Hematopoietic multipotent progenitor cell treated with erythropoietin and hydrocortisone succinate and interleukin-3 and kit ligand, for 4 days (in vitro differentiated cells): Measurements from ENCODE around the gene TMEM35B.
"Not testable (repeated sequence)": the region's sequence is repeated elsewhere in the genome, so short reads cannot be mapped to it uniquely, and the experiment has no call there.

Experiments used
- DNase-seq: peaks from one replicate; pipeline ENCODE4 v3.0.0-alpha.2; 2015

The TMEM35B gene

DNA sequence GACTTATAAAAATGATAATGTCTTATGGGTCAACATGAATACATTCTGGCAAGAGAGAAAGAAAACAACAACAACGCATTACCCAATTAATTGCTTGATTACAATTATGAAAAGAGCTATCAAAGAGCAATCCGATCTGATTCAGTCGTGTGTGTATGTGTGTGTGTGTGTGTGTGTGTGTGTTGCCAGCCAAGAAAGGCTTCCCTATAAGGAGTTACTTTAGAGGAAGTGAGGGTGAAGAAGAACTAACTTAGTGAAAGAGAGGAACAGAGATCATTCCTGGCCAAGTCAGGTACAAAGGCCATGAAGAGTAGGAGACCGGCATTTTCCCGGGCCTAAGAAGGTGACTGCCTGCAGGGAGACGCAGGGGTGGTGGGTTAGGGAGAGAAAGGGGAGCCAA, 9.4 kb downstream of the TMEM35B start:
- no peak for DNase-seq

DNA sequence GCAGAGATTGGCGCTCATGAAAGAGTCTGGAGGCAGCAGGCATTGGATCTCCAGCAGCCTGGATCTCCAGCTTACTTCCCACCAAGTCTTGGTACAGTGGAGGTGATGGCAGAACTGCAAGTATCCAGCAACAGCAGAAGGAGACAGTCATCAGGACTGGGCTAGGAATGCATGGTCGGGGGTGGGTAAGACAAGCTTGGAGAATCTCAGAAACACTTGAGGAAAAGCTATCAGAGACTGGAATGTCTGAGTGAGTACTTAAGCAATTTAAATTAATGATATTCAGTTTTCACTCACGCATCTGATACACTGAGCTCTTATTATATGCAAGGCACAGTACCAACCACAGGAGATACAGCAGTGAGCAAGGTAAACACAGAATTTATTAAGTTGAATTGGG, 9.8 kb downstream of the TMEM35B start:
- DNase-seq = no peak

DNA sequence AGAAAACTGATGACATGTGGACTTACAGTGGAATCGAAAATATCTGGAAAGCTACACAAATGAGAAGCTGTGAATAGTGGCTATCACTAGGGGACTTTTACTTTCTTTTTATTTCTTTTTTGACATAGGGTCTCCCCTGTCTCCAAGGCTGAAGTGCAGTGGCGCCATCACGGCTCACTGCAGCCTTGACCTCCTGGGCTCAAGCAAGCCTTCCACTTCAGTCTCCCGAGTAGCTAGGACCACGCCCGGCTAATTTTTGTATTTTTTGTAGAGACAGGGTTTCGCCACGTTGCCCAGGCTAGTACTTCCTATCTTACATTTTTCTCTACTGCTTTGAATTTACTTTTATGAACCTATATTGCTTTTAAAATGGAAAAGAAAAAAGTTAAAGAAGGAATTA, 10.5 kb downstream of the TMEM35B start:
- no peak for DNase-seq

DNA sequence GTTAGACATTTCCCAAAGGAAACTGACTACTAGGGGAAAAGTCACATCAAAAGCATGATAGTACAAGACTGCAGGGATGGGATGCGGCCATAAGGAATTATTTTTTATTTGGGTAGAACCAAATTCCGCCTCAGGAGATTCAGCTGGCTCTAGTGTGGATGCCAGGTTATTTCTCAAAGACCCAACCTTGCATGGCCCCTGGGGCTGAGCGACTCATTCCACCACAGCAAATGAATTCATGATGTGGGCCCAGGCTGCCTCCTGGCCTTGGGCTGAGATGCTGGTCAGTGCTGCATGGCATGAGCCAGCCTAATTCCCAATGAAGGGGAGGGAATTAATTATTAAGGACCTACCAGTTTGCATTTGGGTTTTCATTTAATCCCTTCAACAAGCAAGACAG, 11.8 kb downstream of the TMEM35B start:
- no peak for DNase-seq

DNA sequence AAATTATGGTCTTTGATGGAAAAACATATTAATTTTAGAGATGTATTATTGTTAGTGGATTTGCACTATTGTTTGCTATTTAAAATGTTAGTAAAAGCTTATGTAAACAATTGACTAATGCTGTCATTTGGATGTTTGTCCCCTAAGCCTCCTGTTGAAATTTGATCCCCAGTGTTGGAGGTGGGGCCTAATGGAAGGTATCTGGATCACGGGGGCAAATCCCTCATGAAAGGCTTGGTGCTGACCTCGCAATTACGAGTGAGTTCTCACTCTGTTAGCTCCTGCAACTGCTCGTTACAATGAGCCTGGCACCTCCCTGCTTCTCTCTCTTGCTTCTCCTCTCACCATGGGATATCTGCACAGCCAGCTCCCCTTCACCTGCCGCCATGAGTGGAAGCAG, 14.3 kb downstream of the TMEM35B start:
- no peak for DNase-seq

DNA sequence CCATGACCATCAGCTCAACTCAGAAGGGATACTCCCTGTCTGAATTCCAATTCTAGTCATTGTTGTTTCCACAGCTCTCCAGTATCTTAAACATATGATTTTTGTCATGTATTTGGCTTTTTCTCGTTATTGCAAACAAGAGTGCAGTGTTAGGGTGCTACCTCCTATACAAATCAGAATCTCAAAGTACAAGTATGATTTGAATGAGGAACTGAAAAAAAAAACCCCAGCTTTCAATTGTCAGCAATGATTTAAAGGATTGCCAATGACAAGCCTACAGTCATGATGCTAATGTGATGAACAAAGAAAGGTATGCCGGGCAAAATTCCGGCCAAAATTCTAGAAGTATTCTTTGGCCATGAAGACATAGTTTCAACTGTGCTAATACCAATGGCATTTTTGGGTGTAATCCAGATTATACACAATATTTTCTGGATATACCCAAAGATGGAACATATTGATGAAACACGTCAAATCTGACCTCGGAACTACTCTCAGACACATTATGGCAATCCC, 14.9 kb downstream of the TMEM35B start:
- DNase-seq = no peak

DNA sequence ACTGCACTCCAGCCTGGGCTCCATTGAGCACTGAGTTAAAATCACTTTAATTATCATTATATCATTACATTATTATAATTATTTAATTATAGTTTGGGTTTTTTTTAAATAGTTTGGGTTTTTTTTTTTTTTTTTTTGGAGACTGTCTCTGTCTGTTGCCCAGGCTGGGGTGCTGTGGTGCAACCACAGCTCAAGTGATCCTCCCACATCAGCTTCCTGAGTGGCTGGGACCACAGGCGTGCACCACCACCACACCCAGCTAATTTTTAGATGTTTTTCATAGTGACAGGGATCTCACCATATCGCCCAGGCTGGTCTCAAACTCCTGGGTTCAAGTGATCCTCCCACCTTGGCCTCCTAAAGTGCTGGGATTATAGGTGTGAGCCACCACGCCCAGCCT, 16.9 kb downstream of the TMEM35B start:
- not testable (repeated sequence) for DNase-seq

DNA sequence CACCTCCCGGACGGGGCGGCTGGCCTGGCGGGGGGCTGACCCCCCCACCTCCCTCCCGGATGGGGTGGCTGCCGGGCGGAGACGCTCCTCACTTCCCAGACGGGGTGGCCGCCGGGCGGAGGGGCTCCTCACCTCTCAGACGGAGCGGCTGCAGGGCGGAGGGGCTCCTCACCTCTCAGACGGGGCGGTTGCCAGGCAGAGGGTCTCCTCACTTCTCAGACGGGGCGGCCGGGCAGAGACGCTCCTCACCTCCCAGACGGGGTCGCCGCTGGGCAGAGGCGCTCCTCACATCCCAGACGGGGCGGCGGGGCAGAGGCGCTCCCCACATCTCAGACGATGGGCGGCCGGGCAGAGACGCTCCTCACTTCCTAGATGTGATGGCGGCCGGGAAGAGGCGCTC, 17.5 kb downstream of the TMEM35B start:
- DNase-seq = not testable (repeated sequence)

DNA sequence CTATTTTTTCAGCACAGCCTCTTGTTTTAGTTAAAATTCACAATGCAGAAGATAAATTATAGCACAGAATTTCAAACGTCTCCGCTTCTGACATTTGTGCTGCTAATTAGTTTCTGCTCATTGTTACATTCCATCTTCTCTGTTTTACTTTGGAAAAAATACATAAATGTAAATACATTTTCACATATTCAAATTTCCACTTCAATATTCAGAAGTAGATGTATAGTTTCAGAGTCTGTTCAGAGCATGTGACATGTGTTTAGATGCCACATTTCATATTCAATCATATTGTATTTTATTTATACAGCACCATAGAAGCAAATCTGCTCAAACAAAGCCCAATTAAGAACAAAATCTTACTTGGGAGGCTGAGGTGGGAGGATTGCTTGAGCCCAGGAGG, 19.6 kb downstream of the TMEM35B start:
- DNase-seq = no peak

DNA sequence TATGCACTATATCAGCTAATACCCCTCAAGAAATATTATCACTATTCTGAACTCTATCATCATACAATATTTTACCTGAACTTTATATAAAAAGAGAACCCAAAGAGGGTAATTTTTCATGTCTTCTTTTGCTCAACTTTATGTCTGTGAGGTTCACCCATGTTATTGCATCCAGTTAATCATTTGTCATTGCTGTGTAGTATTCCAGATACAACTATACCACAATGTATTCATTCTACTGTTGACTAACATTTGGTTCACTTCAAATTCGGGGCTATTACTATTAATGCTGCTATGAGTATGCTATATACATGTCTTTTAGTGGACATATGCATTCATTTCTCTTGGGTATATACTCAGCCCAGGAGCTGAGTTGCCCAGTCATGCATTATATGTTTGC, 34.7 kb downstream of the TMEM35B start:
- DNase-seq = no peak

DNA sequence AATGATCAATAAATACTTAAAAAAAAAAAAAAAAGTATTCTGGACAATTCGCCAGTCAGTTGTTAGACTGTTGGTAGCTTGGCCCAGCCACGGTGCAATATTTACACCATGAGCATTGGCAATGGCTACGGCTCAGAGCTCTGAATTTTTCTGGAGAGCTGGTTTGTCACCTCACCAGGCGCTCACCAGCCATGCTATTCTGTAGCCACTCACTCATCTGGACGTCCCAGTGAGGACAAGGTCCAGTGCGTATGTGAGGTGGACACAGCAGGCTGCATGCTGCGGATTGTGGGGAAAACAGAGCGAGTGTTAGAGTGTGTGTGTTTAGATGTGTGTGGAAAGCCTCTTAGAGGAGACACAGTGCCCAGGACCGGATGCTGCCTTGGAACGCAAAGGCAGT, 36.4 kb downstream of the TMEM35B start:
- DNase-seq = not testable (repeated sequence)

DNA sequence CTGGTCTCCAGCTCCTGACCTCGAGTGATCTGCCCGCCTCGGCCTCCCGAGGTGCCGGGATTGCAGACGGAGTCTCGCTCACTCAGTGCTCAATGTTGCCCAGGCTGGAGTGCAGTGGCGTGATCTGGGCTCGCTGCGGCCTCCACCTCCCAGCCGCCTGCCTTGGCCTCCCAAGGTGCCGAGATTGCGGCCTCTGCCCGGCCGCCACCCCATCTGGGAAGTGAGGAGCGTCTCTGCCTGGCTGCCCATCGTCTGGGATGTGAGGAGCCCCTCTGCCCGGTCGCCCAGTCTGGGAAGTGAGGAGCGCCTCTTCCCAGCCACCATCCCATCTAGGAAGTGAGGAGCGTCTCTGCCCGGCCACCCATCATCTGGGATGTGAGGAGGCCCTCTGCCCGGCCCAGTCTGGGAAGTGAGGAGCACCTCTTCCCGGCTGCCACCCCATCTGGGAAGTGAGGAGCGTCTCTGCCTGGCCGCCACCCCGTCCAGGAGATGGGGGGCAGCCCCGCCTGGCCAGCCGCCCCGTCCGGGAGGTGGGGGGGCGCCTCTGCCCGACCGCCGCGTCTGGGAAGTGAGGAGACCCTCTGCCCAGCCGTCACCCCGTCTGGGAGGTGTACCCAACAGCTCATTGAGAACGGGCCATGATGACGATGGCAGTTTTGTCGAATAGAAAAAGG, 37.4 kb downstream of the TMEM35B start:
- DNase-seq = not testable (repeated sequence)

DNA sequence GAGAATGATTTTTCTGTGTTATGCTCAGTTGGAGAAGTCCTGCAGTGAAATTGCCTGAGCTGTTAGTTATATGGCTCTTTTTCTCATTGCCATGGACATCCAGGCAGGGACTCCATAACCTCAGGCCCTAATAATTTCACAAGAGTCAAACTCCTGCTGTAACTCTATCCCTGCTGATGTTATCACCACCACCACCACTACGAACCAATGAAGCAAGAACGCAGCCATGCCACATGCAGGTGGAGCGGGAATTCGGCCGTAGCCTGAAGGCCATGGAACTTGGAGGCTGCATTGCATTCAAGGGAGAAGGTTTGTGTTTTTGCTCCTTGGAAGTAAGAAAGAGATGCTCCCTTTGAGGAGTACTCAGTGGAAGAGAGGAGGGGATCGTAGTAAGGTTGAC, 38.9 kb downstream of the TMEM35B start:
- DNase-seq = no peak

DNA sequence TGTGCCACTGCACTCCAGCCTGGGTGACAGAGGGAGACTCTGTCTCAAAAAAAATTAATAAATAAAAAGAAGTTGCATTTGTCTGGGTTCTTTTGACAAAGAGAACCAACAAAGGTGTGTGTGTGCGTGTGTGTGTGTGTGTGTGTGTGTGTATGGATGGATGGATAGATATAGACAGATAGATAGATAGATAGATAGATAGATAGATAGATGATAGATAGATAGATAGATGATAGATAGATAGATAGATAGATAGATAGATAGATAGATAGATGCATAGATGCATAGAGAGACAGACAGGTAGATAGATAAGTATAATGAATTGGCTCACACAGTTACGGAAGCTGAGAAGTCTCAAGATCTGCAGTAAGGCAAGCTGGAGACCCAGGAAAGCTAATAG, 43.3 kb downstream of the TMEM35B start:
- not testable (repeated sequence) for DNase-seq
